Endothelial cell (in vitro differentiated cells): ENCODE data around the gene ARMC7. TPM values are rescaled to one million over a fixed set of nuclear protein-coding genes. Genes with fewer than 3 reads are reported as not detected.

Source experiments
- DNase-seq: peaks from one replicate; pipeline ENCODE4 v3.0.0; 2021; ENCODE audit warnings: low spot score
- H3K27ac Mint-ChIP-seq: one replicate; pipeline ENCODE4 v1.8.0; 2021; ENCODE audit warnings: mixed read lengths, inconsistent platforms; ENCODE audit not compliant: unreplicated experiment
- H3K27me3 Mint-ChIP-seq: one replicate; pipeline ENCODE4 v1.8.0; 2021; ENCODE audit warnings: mild to moderate bottlenecking, moderate library complexity, mixed read lengths, inconsistent platforms; ENCODE audit not compliant: unreplicated experiment
- H3K36me3 Mint-ChIP-seq: one replicate; pipeline ENCODE4 v1.8.0; 2021; ENCODE audit warnings: mild to moderate bottlenecking, low read depth, mixed read lengths, inconsistent platforms; ENCODE audit not compliant: unreplicated experiment
- H3K4me1 Mint-ChIP-seq: one replicate; pipeline ENCODE4 v1.8.0; 2021; ENCODE audit warnings: mild to moderate bottlenecking, mixed read lengths, inconsistent platforms; ENCODE audit not compliant: unreplicated experiment
- H3K4me3 Mint-ChIP-seq: one replicate; pipeline ENCODE4 v1.8.0; 2021; ENCODE audit warnings: mild to moderate bottlenecking, mixed read lengths, inconsistent platforms; ENCODE audit not compliant: unreplicated experiment
- H3K9me3 Mint-ChIP-seq: one replicate; pipeline ENCODE4 v1.8.0; 2021; ENCODE audit warnings: mixed read lengths, inconsistent platforms; ENCODE audit not compliant: unreplicated experiment
- CTCF ChIP-seq: fragments of 200-600 bp; sonication (generic); IDR thresholded peaks from one replicate; pipeline ENCODE4 v1.5.0; 2021; ENCODE audit warnings: antibody characterized with exemption; ENCODE audit not compliant: unreplicated experiment
- total RNA-seq: library from RNA; stranded (reverse); fragmentation: NEBNext Ultra II Directional; extraction: Animal tissue kit (Norgen Biotek cat#: 25700); gene quantifications from one replicate; pipeline ENCODE4 v1.2.1, GENCODE V29; 2021; ENCODE audit not compliant: unreplicated experiment

Gene ARMC7
- total RNA-seq, 1 donor from 2014 or later: 43.4 TPM

GRCh38 chr17:75084039-75084660 is 25.6 kb upstream of the ARMC7 start:
- no peak for TF ChIP-seq CTCF
- Mint-ChIP-seq H3K4me1 (peaks cover 29% of the 10 kb centered on the region), H3K27ac (no peak overlapping the region), H3K9me3 (no peaks in the 10 kb centered on the region), H3K27me3 (peaks cover 7% of the 10 kb centered on the region), H3K36me3 (no peaks in the 10 kb centered on the region), H3K4me3 (no peak overlapping the region)
- DNase-seq: no peak

- H3K4me3 Mint-ChIP-seq: peak overlapping the region; percentile 81
- no peak for TF ChIP-seq CTCF
- H3K27ac Mint-ChIP-seq: peak overlapping the region; percentile 87
- H3K4me1 Mint-ChIP-seq: peaks cover 53% of the 10 kb centered on the region
- H3K36me3 Mint-ChIP-seq: peaks cover 3% of the 10 kb centered on the region
- no peaks in the 10 kb centered on the region for H3K9me3 Mint-ChIP-seq
- no peak for DNase-seq
- peaks cover 15% of the 10 kb centered on the region for H3K27me3 Mint-ChIP-seq
Observed at GRCh38 chr17:75086496-75087181, 23.1 kb upstream of the ARMC7 start.

GRCh38 chr17:75087182-75087557 is 22.6 kb upstream of the ARMC7 start:
- Mint-ChIP-seq H3K4me3 (peak overlapping the region; percentile 80), H3K9me3 (no peaks in the 10 kb centered on the region), H3K4me1 (peaks cover 58% of the 10 kb centered on the region), H3K36me3 (peaks cover 8% of the 10 kb centered on the region), H3K27ac (peak overlapping the region; percentile 87), H3K27me3 (peaks cover 20% of the 10 kb centered on the region)
- no peak for TF ChIP-seq CTCF
- no peak for DNase-seq

GRCh38 chr17:75087558-75088453 is 22.0 kb upstream of the ARMC7 start, which contains the start of gene SLC16A5:
Gene SLC16A5 (plus strand): TSS chr17:75087954. CDS start chr17:75093637, 5,683 bp downstream.
- H3K27ac Mint-ChIP-seq: peak within 1 kb of the TSS; percentile 87
- no peak for TF ChIP-seq CTCF
- peaks cover 60% of the 10 kb centered on the region for H3K4me1 Mint-ChIP-seq
- peaks cover 22% of the 10 kb centered on the region for H3K27me3 Mint-ChIP-seq
- DNase-seq: peak; percentile 96
- peaks cover 14% of the 10 kb centered on the region for H3K36me3 Mint-ChIP-seq
- H3K4me3 Mint-ChIP-seq: peak within 1 kb of the TSS; percentile 87
- H3K9me3 Mint-ChIP-seq: no peaks in the 10 kb centered on the region
